HG03060 (cell line): ENCODE measurements around the gene LIN7C.

Experiments used
- ATAC-seq: cut with Tn5 transposase; IDR thresholded peaks from one replicate; pipeline ENCODE4 v1.9.1; 2021; ENCODE audit warnings: low read depth, moderate number of reproducible peaks; ENCODE audit not compliant: unreplicated experiment

Gene LIN7C

DNA sequence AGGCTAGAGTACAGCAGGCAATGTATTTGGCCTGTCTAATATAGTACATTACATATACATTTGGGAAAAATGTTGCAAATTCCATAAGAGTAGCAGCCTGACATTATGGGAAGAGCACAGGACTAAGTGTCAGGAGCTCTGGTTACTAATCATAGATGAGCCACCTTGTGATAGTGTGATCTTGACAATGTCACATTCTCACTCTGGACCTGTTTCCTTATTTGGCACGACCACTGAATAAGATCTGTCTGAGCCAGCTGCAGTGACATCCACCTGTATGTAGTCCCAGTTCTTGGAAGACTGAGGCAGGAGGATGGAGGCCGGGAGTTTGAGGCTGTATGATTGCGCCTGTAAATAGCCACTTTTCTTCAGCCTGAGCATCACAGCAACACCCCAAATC, 5.7 kb upstream of the LIN7C start:
- ATAC-seq: no peak

DNA sequence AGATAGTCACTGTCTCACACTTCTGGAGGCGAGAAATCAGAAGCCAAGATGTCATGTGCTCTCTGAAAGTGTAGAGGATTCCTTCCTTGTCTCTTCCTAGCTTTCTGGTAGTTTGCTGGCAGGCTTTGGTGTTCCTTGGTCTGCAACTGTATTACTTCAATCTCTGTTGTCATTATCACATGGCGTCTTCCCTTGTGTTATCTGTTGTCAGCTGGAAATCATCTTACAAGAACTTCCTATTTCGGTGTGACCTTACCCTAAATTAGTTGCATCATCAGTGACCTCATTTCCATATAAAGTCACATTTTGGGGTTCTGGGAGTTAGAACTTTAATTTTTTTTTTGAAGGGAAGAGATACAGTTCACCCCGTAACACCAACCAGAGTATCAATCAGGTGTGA, 3.3 kb upstream of the LIN7C start:
- ATAC-seq: no peak

DNA sequence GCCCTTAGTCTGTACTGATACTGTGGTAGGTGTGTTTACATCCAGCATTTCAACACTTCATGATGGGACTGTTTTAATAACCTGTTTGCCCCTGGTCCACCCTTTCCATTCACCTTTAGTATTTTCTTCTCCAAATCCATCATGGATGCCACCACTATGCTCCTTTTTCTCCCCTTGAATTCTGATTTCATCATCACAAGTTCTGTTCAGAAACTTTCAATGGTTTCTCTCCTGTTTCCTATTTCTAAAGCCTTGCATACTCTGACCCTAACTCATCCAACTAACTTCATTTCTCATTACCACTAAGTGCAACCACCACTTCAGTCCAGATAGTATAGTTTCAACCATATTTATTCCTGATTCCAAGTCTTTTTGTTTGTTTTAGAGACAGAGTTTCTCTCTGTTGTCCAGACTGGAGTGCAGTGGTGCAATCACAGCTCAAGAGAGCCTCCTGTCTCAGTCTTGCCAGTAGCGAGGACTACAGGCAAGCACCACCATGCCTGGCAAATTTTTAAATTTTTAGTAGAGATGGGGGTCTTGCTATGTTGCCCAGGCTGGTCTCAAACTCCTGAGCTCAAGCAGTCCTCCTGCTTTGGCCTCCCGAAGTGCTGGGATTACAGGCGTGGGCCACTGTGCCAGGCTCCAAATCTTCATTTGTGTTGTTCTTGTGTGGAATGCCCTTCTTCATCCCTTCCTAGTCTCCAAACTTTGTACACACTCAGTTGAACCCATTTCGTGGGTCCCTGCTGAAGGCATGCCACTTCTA, 1.2 kb upstream of the LIN7C start:
- ATAC-seq: no peak

DNA sequence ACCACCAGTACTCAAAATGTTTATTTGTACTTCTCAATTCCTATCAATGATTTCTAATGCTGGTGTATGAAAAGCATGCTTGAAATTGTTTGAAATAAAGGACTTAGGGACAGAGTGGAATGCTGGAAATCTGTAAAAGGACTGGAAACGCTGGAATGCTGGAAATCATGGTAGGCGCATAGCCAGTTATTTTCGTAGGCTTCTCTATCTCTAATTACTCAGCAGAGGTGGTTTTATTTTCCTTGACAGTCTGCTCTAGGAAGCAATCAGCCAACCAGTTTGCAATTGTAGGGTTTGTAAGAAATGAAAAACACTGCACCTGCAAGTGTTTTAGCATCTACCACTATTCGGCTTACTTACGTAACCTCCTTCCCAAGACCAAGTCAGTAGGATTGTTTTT, 788 bp downstream of the LIN7C start:
- peak; percentile 4 for ATAC-seq

DNA sequence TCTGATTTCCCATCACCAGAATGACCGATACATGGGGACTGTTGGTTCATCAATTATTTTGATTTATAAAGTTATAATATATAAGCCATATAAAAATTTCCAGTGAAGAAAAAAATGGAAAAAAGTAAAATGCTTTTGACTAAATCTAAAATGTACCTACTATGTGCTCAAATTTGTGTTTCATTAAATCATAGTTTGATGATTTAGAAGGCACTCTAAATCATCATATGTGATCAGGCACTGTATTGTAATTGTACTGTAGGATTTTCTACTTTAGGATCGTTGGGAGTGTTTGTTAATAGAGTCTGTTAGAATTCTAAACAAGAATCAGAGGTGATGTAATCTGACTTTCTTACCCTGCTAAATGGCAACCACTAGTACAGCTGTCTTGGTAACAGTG, 2.4 kb downstream of the LIN7C start:
- ATAC-seq: no peak

DNA sequence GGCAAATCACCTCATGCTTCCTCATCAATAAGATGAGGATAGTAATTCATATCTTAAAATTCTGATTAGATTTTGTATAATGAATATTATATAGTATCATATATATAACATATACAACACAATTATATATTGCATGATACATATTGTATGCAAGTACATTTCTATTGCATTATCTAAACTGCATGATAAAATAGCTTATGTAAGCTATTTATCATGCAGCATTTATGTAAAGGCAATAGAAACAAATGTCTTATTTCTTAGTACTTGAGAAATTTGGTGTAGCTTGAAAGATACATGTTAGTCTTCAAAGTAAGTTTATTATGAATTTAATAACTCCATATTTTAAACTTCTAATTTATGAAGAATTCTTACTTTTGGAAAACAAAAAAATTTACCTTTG, 5.5 kb downstream of the LIN7C start:
- ATAC-seq: no peak

DNA sequence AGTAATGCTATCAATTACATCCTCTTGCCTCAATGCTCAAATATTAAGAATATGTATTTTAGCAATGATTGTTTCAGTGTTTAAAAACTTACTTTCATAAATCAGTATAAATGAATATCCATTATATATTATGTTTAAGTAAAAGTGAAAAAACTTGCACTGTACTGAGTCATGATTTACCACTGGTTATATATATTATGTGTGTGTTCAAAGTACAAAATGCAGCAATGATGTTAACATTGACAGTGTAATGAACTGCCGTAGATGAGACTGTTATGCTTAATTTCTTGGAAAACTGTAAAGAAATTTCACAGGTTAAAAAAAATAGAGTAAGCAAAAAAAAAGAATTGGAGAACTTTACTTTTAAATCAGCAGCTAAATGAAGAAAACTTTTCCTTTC, 8.7 kb downstream of the LIN7C start:
- no peak for ATAC-seq

DNA sequence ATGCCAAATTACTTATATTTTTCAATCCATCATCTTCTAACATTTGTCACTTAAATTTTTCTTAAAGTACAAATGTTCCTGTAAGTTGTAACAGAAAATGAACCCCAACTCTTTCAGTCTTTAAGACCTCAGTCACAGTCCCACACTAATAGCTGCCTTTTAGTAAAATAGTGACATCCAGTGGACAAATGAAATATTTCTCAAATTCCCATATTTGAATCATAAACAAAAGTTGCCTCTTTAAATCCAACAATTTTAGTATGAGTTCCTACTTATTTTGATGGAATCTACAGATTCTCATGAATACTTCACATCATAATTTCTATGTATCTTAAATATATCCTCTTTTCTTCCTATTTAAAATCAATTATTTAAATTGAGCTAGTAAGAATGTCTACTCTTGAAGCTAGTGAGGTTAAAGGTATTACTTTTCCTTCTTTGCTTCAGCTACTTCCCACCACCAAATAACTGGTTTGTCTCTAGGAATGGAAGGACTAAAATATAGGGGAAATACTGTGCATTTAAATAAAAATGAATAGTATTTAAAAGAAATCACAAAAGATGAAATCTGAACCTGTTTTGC, 9.2 kb downstream of the LIN7C start:
- no peak for ATAC-seq

DNA sequence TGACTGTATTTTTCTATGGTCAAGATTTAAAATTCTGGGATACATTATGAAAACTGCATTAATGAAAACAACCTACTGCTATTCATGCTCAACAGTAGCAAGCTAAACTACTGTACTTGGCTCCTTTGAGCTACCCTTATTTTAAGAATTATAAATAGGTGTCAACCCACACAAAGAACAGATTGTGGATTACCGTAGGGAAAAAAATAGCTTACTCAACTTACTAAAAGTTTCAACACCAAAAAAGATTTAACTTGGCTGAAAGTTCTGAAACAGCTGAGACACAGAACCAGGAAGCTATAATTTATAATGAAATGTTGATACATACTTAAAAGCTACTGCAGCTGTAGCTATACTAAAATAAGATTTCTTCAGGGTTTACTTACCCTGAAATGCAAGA, 10.1 kb downstream of the LIN7C start:
- ATAC-seq: no peak

DNA sequence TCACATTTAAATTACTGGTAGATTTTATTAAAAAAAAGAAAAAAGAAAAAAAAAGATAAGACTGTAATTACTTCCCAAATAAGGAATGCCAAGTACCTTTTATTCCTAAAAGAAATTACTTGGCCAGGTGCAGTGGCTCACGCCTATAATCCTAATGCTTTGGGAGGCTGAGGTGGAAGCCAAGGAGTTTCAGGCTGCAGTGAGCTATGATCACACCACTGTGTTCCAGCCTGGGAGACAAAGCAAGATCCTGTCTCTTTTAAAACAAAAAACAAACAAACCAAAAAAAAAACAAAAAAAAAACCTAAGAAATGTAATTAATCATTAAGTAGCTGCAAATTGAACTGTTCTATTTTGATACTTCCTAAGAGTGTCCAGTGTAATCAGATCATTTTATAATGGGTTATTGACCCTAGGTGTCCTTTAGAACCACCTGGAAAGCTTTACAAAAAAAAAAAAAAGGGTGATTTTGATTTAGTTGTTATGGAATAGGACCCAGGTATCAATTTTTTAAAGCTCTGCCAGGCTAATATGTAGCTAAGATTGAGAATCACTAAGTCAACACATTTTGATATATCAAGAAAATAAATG, 10.8 kb downstream of the LIN7C start:
- ATAC-seq: no peak

DNA sequence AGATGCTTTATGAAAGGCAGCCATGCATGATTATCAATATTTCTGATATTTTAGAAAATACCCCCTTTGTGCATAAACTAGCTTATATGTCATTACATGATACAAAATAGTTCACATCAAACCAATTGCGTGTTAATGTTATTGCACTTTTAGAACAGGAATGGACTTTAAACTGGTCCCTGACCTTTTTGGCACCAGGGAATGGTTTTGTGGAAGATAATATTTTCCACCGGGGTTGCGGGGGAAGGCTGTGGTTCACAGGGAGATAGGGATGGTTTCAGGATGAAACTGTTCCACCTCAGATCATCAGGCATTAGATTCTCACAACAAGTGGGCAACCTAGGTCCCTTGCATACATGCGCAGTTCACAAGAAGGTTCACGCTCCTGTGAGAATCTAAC, 17.5 kb downstream of the LIN7C start:
- no peak for ATAC-seq

DNA sequence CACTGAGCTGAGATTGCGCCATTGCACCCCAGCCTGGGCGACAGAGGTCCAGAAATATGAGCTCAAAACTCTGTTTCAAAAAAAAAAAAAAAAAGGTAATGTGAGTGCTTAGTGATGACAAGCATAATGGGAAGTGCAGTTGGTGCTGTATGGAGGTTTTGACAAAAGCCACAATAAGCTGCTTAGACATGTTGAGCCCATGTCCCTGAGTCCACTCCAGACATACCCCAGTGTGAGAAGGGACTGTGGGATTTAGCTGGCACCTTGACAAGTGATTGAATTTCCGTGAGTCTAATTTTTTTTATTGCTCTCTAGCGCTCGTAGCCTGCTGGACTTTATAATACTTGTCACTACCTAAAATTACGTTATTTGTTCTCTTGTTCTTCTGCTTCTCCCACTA, 18.9 kb downstream of the LIN7C start:
- ATAC-seq: no peak

DNA sequence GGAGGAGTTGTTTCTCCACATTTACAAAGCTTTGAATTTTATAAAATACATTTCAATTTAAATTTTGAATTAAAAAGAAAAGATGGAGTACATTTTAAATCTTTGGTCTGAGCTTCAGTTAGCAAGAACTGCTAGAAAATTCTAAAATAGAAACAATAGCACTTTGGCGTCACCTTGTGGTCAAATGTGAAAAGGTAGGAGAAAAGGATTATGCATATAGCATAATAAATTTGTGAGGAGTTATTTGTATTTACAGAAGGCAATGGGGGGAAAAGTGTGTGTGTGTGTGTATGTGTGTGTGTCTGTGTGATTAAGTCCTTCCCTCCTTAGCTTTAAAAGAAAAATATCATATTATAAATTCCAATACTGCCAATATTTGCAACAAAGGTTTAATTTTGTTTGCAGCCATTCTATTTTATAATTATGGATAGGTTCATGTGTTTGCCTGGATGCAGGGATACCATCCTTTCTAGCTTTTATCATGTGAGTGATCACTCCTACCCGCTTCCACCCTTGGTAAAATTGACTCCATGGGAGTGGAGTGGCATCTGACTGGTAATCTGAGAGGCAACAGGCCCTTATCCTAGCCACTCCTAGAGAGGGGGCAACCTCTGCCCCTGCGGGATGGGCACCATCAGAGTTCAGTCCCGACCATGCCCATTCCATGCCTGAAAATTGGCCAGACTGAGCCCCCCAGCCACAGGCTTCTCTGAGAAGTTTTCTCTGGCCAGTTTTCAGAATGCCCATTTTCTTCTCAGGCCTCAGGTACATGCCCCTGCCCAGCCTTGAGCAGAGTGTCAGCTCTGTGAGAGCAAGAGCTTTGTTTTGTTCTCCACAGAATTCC, 20.4 kb downstream of the LIN7C start:
- ATAC-seq: no peak

DNA sequence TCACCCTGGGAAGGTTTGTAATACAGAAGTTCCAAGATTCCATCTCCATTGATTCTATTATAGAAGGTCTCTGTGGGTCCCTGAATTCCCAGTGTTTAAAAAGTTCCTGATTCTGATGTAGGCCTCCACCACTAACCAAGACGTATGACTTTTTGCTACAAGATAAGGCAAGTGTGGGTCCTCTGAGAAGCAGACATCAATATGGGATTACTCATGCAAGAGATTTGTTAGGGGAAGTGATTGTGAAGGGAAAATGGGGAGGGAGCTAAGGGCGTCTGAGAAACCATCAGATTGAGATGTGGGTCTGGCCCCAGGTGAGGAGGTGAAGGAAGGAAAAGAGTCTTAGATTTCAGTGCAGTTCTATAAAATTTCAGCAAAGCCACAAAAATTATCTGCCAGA, 23.8 kb downstream of the LIN7C start:
- no peak for ATAC-seq

DNA sequence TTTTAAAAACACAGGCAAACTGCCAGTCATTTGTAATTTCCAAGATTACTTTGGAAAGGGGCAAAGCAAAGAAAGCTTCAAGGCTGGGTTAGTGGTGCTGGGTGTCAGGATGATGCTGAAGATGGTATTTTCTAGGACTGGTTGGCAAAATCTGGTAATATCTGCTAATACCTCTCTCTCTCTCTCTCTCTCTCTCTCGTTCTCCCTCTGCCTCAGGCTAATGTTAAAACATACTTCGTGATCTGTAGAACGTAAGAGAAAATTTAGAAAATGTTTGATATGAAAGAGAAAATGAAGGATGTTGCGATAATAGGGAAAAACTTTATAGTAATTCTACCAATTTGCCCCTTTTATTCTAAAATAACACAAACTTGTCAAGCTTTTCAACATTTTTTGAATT, 24.6 kb downstream of the LIN7C start:
- no peak for ATAC-seq

DNA sequence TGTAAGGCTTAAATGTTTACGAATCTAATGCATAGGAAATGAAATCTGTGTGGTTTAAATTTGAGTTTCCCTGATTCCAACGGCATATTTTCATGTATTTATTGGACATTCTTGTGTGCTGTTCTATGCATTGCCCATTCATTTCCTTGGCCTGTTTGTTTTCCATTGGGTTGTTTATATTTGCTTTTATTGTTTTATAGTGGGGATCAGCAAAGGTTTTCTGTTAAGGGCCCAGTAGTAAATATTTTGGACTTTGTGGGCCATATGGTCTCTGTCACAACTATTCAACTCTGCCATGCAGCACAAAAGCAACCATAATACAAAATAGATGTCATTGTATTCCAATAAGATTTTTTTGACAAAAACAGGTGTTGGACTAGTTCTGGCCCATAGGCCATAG, 28.7 kb downstream of the LIN7C start:
- no peak for ATAC-seq

DNA sequence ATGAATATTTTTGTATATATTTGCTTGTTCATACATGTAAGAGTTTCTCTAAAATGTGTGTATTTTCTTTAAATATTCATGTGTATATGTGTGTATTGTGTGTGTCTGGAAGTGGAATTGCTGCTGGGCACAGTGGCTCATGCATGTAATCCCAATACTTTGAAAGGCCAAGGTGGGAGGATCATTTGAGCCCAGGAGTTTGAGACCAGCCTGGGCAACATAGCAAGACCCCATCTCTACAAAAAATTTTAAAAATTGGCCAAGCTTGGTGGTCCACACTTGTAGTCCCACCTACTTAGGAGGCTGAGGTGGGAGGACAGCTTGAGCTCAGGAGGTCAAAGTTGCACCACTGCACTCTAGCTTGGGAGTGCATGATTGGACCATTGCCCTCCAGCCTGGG, 29.3 kb downstream of the LIN7C start:
- ATAC-seq: no peak

DNA sequence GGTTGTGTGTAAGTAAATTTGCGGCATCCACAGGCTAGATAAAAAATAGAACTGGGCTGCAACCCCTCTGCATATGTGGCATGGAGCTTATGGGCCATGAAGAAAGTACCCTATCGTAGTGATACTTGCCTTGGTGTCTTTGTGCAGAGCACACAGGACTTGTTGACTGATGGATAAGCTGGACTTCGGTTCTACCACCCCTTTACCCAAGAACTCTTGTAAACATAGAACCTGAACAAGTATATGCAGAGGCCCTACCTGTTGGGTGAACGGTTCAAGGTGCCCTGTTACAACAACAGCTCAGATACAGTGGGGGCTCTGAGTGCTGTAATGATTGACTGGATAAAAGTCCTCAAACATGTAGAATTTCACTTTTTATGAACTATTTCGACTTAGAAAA, 30.9 kb downstream of the LIN7C start:
- no peak for ATAC-seq

DNA sequence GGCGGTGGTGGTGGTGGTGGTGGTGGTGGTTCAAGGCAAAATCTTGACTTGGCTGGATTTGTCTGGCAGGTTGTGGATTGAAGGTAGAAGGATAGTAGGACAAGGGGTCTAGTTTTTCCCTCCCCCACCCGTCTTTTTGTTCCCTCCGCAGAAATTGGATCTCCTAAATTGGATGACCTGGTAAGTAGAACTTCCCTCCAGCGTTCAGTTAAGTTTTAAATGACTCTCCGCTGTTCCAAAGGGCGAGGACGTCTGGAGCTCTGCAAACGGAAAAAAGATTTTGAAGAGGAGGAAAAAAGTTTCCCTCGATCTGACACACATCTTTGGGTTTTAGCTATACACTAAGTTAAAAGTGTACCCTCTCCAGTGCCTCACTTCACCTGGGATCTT, 33.6 kb downstream of the LIN7C start:
- no peak for ATAC-seq

DNA sequence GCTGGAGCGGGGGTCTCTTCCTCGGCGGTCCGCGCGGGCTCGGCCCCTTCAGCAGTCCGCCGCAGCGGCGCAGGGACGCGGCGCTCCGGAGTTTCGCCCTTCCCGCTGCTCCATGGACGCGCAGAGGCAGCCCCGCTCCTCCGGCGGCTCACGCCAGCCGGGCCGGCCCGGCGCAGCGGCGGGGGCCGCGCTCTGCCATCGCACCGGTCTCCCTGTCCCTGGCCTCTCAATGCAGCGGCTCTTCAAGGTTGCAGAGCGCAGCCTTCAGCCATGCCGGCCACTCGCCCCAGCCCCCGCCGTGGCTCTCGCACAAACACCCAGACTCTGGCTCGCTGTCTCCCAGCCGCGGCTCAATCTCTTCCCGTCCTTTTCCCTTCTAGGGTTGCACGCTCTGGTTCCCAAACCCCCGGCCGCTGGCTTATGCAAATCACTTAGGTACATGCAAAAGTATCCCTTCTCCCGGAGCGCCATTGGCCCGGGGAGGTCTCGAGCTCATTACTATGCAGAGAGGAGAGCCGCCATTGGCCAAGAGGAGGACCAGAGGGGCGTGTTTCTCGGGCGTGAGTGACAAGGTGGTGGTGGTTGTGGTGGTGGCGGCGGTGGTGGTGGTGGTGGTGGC, 34.1 kb downstream of the LIN7C start, which contains the start of gene LGR4:
Gene LGR4 (minus strand): TSS at position 393 of the 619 bp plus-strand sequence. CDS start 488 bp downstream, outside the sequence.
- ATAC-seq: peak; percentile 46
